HG03039 (cell line): ENCODE data around the gene PKD1L1.

Experiments
- ATAC-seq: cut with Tn5 transposase; IDR thresholded peaks from one replicate; pipeline ENCODE4 v1.9.1; 2021; ENCODE audit warnings: mild to moderate bottlenecking, moderate library complexity; ENCODE audit not compliant: unreplicated experiment

The PKD1L1 gene

GRCh38 chr7:47906883-47907282 is 41.4 kb downstream of the PKD1L1 start:
- no peak for ATAC-seq

- ATAC-seq: no peak
These were observed 43.0 kb downstream of the PKD1L1 start for GRCh38 chr7:47905076-47905920.

GRCh38 chr7:47902013-47902412 is 46.3 kb downstream of the PKD1L1 start:
- ATAC-seq: no peak

- ATAC-seq: no peak
These were observed 46.7 kb downstream of the PKD1L1 start for GRCh38 chr7:47901542-47901941.

- no peak for ATAC-seq
These were observed 50.4 kb downstream of the PKD1L1 start for GRCh38 chr7:47897831-47898230.

- no peak for ATAC-seq
These were observed 51.4 kb downstream of the PKD1L1 start for GRCh38 chr7:47896809-47897423.

GRCh38 chr7:47895026-47895425 is 53.2 kb downstream of the PKD1L1 start:
- ATAC-seq: no peak

- no peak for ATAC-seq
These were observed 54.4 kb downstream of the PKD1L1 start for GRCh38 chr7:47893721-47894365.

- no peak for ATAC-seq
These were observed 55.0 kb downstream of the PKD1L1 start for GRCh38 chr7:47893238-47893637.

- ATAC-seq: no peak
These were observed 57.7 kb downstream of the PKD1L1 start for GRCh38 chr7:47890606-47891005.

- ATAC-seq: no peak
These were observed 58.1 kb downstream of the PKD1L1 start for GRCh38 chr7:47890125-47890524.

- ATAC-seq: no peak
These were observed 58.5 kb downstream of the PKD1L1 start for GRCh38 chr7:47889723-47890122.

GRCh38 chr7:47888371-47889265 is 59.6 kb downstream of the PKD1L1 start:
- no peak for ATAC-seq

GRCh38 chr7:47887016-47887640 is 61.1 kb downstream of the PKD1L1 start:
- ATAC-seq: no peak

GRCh38 chr7:47885987-47886811 is 62.1 kb downstream of the PKD1L1 start:
- ATAC-seq: no peak

- ATAC-seq: no peak
These were observed 62.8 kb downstream of the PKD1L1 start for GRCh38 chr7:47885309-47885986.

GRCh38 chr7:47884675-47885074 is 63.6 kb downstream of the PKD1L1 start:
- no peak for ATAC-seq

- no peak for ATAC-seq
These were observed 65.6 kb downstream of the PKD1L1 start for GRCh38 chr7:47882635-47883034.

GRCh38 chr7:47881256-47881655 is 67.0 kb downstream of the PKD1L1 start:
- ATAC-seq: no peak
